Daoy (cell line): Measurements from ENCODE around the gene KCNH6. TPM values are rescaled to one million over a fixed set of nuclear protein-coding genes. Genes with fewer than 3 reads are reported as not detected.
A peak's percentile ranks its signal among the peaks of the same experiment; 100 is the strongest.

Experiments
- DNase-seq: peaks from one replicate; pipeline ENCODE4 v3.0.0-alpha.2; 2015; ENCODE audit warnings: low read depth
- total RNA-seq: library from RNA; depleted of rRNA; stranded (reverse); fragments of >200 nt; shearing (Covaris generic); gene quantifications from 2 replicates; pipeline ENCODE4 v1.2.3, GENCODE V29; 2014

The KCNH6 gene
- total RNA-seq, 1 experiment from 2014 or later: not detected

DNA sequence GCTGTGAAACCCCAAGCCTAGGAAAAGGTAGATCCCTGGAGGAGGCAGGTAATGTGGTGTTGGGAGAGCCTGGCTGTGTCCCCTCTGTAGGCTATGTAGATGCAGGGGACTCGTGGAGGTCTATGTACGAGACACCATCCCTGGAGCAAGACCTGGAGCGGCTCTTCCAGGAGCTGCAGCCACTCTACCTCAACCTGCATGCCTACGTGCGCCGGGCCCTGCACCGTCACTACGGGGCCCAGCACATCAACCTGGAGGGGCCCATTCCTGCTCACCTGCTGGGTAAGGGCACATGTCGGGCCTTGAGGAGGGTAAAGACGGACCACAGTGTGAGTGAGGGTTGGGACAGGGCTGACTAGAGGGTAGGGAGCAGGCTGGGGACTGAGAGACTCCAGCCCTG, 34.3 kb upstream of the KCNH6 start:
- DNase-seq: no peak

- DNase-seq: no peak
Measured at GRCh38 chr17:63489291-63489690, 33.9 kb upstream of the KCNH6 start.

GRCh38 chr17:63490329-63490728, 32.8 kb upstream of the KCNH6 start:
- DNase-seq: no peak

GRCh38 chr17:63490858-63491400, 32.2 kb upstream of the KCNH6 start:
- DNase-seq: no peak

- no peak for DNase-seq
Measured at GRCh38 chr17:63491413-63491812, 31.7 kb upstream of the KCNH6 start.

DNA sequence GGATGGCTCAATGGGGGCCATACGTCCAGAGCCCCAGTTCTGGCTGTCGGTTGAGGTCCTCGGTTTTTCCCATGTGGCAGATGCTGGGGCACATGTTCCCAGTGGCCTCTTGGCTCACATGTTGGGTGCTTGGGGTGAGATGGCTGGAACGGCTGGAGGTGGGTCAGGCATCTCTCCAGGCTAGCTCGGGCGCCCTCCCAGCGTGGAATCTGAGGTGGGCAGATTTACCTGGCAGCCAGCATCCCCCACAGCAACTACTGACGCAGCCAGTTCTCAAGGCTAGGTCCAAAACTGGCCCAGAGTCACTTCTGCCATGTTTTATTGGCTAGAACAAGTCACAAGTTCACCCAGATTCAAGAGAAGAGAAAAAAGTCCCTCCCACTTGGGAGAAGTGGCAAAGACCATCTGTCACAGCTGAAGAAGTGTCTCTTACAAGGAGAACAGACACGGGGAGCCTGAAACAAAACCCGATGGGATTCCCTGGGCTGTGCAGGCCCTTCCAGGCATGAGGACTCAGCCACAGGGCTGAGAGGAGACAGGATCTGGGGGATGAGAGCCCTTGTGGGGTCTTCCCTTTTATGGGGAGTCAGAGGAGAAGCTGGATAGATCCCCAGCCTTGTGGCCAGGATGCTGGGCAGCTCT, 31.1 kb upstream of the KCNH6 start:
- no peak for DNase-seq

GRCh38 chr17:63492940-63493339, 30.2 kb upstream of the KCNH6 start:
- no peak for DNase-seq

DNA sequence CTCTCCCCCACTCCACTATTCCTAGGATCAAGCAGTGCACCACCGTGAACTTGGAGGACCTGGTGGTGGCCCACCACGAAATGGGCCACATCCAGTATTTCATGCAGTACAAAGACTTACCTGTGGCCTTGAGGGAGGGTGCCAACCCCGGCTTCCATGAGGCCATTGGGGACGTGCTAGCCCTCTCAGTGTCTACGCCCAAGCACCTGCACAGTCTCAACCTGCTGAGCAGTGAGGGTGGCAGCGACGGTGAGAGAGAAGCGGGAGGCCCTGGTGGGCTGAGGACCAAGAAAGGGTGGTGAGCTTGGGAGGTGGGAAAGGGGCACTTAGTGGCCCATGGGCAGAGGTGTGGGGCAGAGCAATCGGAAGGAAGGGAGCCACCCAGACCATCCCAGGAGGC, 29.7 kb upstream of the KCNH6 start:
- no peak for DNase-seq

- no peak for DNase-seq
Measured at GRCh38 chr17:63494300-63494928, 28.7 kb upstream of the KCNH6 start.

- no peak for DNase-seq
Measured at GRCh38 chr17:63495491-63495890, 27.7 kb upstream of the KCNH6 start.

DNA sequence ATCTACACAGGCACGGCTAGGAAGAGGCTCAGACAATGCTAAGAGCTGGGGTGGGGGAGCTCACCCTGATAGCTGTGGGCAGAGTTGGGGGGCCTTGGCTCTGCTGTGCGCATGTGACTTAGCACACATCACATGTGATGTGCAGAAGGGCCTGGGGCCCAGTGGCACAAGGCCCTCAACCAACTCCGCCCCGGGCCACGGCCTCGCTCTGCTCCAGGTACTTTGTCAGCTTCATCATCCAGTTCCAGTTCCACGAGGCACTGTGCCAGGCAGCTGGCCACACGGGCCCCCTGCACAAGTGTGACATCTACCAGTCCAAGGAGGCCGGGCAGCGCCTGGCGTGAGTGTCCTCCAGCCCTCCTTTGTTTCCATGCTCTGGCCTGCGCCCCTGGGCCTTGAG, 27.0 kb upstream of the KCNH6 start:
- no peak for DNase-seq

DNA sequence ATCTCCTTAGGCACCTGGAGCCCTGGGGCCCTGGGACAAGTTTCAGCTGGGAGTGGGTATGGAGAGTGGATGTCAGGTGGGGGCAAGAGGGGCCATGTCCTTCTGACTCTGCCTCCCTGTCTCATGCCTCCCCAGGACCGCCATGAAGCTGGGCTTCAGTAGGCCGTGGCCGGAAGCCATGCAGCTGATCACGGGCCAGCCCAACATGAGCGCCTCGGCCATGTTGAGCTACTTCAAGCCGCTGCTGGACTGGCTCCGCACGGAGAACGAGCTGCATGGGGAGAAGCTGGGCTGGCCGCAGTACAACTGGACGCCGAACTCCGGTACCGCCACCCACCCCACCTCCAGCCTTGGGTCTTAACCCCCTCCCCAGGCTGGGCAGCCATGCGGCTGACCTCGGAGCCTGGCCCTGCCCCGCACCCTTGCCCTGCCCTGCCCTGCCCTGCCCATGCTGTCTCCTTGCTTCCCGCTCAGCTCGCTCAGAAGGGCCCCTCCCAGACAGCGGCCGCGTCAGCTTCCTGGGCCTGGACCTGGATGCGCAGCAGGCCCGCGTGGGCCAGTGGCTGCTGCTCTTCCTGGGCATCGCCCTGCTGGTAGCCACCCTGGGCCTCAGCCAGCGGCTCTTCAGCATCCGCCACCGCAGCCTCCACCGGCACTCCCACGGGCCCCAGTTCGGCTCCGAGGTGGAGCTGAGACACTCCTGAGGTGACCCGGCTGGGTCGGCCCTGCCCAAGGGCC, 26.3 kb upstream of the KCNH6 start:
- no peak for DNase-seq

DNA sequence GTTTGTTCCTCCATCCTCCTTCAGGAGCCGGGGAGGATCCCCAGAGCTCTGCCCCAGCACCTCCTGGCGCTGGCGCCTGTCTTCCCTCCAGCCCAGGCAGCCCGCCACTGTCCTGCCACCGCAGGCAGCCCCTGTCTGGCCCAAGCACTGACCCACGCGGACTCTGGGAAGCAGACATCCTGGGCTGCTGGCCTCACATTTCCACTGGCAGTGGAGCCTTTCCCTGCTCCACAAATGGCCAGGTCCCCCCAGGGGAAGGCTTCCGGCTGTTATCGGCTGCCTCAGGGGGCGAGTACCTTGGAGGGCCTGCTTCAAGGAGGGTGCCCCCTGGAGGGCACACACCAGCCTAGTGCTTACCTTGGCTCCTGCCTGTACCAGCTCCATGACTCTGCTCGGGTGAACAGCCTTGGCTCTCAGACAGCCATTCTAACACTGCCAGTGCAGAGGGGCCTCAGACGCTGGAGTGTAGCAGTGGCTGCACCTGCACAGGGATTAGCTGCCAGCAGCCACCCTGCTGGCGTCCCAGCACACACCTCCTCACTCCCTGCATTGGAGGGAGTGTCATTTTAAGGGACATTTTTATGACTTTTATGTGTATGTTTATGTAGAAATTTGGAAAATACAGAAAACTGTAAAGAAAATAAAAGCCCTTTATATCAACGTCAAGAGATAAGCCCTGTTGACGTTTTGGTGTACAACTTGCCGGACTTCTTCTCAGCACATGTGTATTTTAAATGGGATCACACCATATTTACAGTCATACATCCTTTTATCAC, 25.3 kb upstream of the KCNH6 start:
- DNase-seq: no peak

DNA sequence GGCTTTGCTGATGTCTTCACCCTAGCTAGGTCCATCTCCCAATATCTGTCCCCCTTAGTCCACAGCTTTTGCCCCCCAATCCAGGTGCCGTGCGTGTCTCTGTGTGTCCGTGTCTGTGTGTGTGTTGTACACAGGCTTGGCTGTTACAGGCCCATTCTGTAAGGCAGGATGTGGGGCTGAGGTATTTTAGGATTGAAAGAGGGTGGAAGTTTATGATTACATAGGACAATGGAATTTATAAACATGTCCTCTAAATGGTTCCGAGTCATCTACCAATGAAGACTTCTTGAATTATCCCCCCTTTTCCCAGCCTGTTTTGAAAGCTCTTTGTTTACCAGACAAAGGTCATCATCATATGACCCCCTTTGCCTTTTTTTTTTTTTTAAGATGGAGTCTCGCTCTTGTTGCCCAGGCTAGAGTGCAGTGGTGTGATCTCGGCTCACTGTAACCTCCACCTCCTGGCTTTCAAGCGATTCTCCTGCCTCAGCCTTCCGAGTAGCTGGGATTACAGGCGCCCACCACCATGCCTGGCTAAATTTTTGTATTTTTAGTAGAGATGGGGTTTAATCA, 24.4 kb upstream of the KCNH6 start:
- DNase-seq: peak; percentile 58

GRCh38 chr17:63500543-63501390, 22.4 kb upstream of the KCNH6 start:
- DNase-seq: no peak

GRCh38 chr17:63503341-63503705, 19.8 kb upstream of the KCNH6 start:
- no peak for DNase-seq

DNA sequence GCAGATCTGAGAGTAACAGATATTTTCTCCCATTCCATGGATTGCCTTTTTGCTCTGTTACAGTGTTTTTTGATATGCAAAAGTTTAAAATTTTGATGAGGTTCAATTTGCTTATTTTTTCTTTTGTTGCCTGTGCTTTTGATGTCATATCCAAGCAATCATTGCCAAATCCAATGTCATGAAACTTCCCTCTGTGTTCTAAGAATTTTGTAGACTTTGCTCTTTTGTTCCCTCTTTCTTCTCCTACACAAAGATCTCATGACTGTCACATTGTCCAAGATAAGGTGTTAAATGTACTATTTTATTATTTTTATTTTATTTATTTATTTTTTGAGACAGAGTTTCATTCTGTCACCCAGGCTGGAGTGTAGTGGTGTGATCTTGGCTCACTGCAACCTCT, 18.9 kb upstream of the KCNH6 start:
- DNase-seq: no peak

DNA sequence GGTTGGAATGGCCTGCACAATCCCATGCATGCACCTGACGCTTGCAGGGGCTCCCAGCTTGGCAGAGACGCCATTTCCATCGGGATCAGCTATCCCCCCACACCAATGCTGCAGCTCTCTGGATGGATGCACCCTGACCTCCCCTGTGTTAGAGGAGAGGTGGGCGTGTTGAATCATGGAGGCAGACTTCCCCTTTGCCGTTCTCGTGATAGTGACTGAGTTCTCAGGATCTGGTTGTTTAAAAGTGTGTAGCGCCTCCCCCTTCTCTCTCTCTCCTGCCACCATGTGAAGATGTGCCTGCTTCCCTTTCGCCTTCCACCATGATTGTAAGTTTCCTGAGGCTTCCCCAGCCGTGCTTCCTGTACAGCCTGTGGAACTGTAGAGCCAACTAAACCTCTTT, 17.8 kb upstream of the KCNH6 start:
- no peak for DNase-seq

DNA sequence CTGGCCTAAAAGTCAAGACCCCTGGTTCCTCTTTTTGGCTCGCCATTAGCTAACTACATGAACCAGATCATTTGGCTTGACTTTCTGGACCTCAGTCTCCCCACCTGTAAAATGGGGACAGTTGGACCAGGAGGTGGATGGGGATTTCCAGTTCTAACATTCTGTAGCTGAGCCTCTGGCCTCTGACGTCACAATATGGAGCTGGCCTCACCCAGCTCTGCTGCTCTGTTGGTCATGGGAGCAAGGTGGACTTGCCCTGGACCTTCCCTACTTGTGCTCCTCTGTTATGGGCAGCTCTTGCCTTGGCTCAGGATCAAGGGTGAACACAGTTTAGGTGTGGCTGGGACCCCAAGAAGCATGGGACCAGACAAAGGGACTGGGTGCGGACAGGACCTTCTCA, 16.5 kb upstream of the KCNH6 start:
- no peak for DNase-seq

DNA sequence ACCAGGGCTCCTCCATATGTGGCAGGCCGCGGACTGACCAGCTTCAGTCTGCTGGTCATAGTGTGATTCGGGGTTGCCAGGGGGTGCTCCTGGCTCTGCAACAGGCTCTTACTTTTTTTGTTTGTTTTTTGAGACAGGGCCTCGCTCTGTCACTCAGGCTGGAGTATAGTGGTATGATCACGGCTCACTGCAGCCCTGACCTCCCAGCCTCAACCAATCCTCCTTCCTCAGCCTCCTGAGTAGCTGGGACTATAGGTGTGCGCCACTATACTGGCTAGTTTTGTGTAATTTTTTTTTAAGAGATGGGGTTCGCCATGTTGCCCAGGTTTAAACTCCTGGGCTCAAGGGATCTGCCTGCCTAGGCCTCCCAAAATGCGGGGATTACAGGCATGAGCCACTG, 11.8 kb upstream of the KCNH6 start:
- DNase-seq: no peak

GRCh38 chr17:63512388-63512787, 10.8 kb upstream of the KCNH6 start:
- DNase-seq: no peak
